HG03457 (cell line): ENCODE data around the gene SPRR5.

Source experiments
- ATAC-seq: cut with Tn5 transposase; IDR thresholded peaks from one replicate; pipeline ENCODE4 v1.9.1; 2021; ENCODE audit warnings: moderate number of reproducible peaks; ENCODE audit not compliant: unreplicated experiment

Gene SPRR5

GRCh38 chr1:152981146-152981871 lies 34.3 kb downstream of the SPRR5 start:
- no peak for ATAC-seq

GRCh38 chr1:152982076-152982475 lies 35.1 kb downstream of the SPRR5 start:
- no peak for ATAC-seq

GRCh38 chr1:152983234-152983633 lies 36.2 kb downstream of the SPRR5 start:
- no peak for ATAC-seq

- ATAC-seq, result no peak
These were observed 36.7 kb downstream of the SPRR5 start, which contains the start of gene SPRR1A for GRCh38 chr1:152983743-152984142. Gene SPRR1A (plus strand): TSS chr1:152984081. CDS start chr1:152985231, 1,150 bp downstream.

- no peak for ATAC-seq
These were observed 39.6 kb downstream of the SPRR5 start for GRCh38 chr1:152986578-152986977.

- ATAC-seq, result no peak
These were observed 46.2 kb downstream of the SPRR5 start for GRCh38 chr1:152993186-152993585.

- ATAC-seq, result no peak
These were observed 48.8 kb downstream of the SPRR5 start for GRCh38 chr1:152995842-152996241.

GRCh38 chr1:152996633-152997400 lies 49.8 kb downstream of the SPRR5 start:
- no peak for ATAC-seq

GRCh38 chr1:152997901-152998300 lies 50.9 kb downstream of the SPRR5 start:
- no peak for ATAC-seq

GRCh38 chr1:152998476-152998875 lies 51.5 kb downstream of the SPRR5 start:
- no peak for ATAC-seq
